ENCODE data around the gene ICE1.

ICE1 gene

GRCh38 chr5:5534333-5534732 lies 111.9 kb downstream of the ICE1 start:
- DNase-seq (ENCODE audit: low read depth) = no peak
- TF ChIP-seq CTCF (IDR thresholded peaks at IDR 0.05; ENCODE audit: low read depth, low read length, missing control alignments) = no peak
- in situ Hi-C loops (cut with HindIII; ENCODE audit: low sequenced_read_pairs) = no loop called here
- H3K4me3 ChIP-seq (ENCODE audit: low read depth, low read length) = no peak overlapping the region

- in situ Hi-C loops (cut with HindIII; ENCODE audit: low sequenced_read_pairs) = no loop called here
- no peak for TF ChIP-seq CTCF (IDR thresholded peaks at IDR 0.05; ENCODE audit: low read depth, low read length, missing control alignments)
Measured at GRCh38 chr5:5536871-5537270, 114.4 kb downstream of the ICE1 start.

GRCh38 chr5:5537426-5537825 lies 114.9 kb downstream of the ICE1 start:
- DNase-seq (ENCODE audit: low read depth) = no peak
- in situ Hi-C loops (cut with HindIII; ENCODE audit: low sequenced_read_pairs) = no loop called here
- no peak overlapping the region for H3K4me3 ChIP-seq (ENCODE audit: low read depth, low read length)
- TF ChIP-seq CTCF (IDR thresholded peaks at IDR 0.05; ENCODE audit: low read depth, low read length, missing control alignments) = no peak

More at GRCh38 chr5:5536871-5537270, 114.4 kb downstream of the ICE1 start:
- DNase-seq (ENCODE audit: low read depth) = no peak
- no peak overlapping the region for H3K4me3 ChIP-seq (ENCODE audit: low read depth, low read length)

- H3K4me3 ChIP-seq (ENCODE audit: low read depth, low read length) = no peak overlapping the region
- in situ Hi-C loops (cut with HindIII; ENCODE audit: low sequenced_read_pairs) = no loop called here
- TF ChIP-seq CTCF (IDR thresholded peaks at IDR 0.05; ENCODE audit: low read depth, low read length, missing control alignments) = no peak
- DNase-seq (ENCODE audit: low read depth) = no peak
Measured at GRCh38 chr5:5539590-5539989, 117.1 kb downstream of the ICE1 start.

Measured in astrocyte of the cerebellum (primary cell).